ENCODE data around the gene POFUT2.
"Not testable (repeated sequence)": the region's sequence is repeated elsewhere in the genome, so short reads cannot be mapped to it uniquely, and the experiment has no call there.

Gene POFUT2

GRCh38 chr21:45309987-45310381 is 22.3 kb upstream of the POFUT2 start:
- DNase-seq = no peak

- no peak for DNase-seq
These were observed 21.6 kb upstream of the POFUT2 start for GRCh38 chr21:45309069-45309986.

- no peak for DNase-seq
These were observed 20.7 kb upstream of the POFUT2 start for GRCh38 chr21:45308194-45309068.

- not testable (repeated sequence) for DNase-seq
These were observed 20.0 kb upstream of the POFUT2 start for GRCh38 chr21:45307597-45308158.

- no peak for DNase-seq
These were observed 19.3 kb upstream of the POFUT2 start for GRCh38 chr21:45306832-45307571.

GRCh38 chr21:45306453-45306831 is 18.7 kb upstream of the POFUT2 start:
- DNase-seq = no peak

- DNase-seq = no peak
These were observed 18.1 kb upstream of the POFUT2 start for GRCh38 chr21:45305836-45306235.

GRCh38 chr21:45304945-45305344 is 17.2 kb upstream of the POFUT2 start:
- no peak for DNase-seq

GRCh38 chr21:45304476-45304830 is 16.8 kb upstream of the POFUT2 start:
- no peak for DNase-seq

- no peak for DNase-seq
These were observed 16.2 kb upstream of the POFUT2 start for GRCh38 chr21:45303751-45304475.

GRCh38 chr21:45303091-45303615 is 15.5 kb upstream of the POFUT2 start:
- no peak for DNase-seq

GRCh38 chr21:45302082-45303061 is 14.7 kb upstream of the POFUT2 start:
- DNase-seq = no peak

- no peak for DNase-seq
These were observed 13.9 kb upstream of the POFUT2 start for GRCh38 chr21:45301521-45302081.

GRCh38 chr21:45300786-45301520 is 13.3 kb upstream of the POFUT2 start:
- no peak for DNase-seq

- DNase-seq = no peak
These were observed 12.4 kb upstream of the POFUT2 start for GRCh38 chr21:45299864-45300785.

GRCh38 chr21:45299026-45299863 is 11.6 kb upstream of the POFUT2 start:
- DNase-seq = no peak

GRCh38 chr21:45297869-45298268 is 10.2 kb upstream of the POFUT2 start:
- DNase-seq = no peak

Measured in KG1 (cell line).